WTC11 (cell line): Measurements from ENCODE around the gene UNC119B. TPM values are rescaled to one million over a fixed set of nuclear protein-coding genes. Genes with fewer than 3 reads are reported as not detected.
A peak's percentile ranks its signal among the peaks of the same experiment; 100 is the strongest.

ENCODE experiments used
- ATAC-seq: fragments of 200-7000 bp; cut with Tn5 transposase; 2 replicates; pipeline ENCODE4 v1.10.0; 2021; ENCODE audit warnings: mild to moderate bottlenecking, moderate library complexity
- CTCF ChIA-PET: fragments of 300-600 bp; sonication (Branson Sonifier 250); formaldehyde crosslinking; loops from one replicate; lab custom pipeline; 2021; ENCODE audit warnings: antibody characterized with exemption; lab: Charles Lee
- POLR2A ChIA-PET: fragments of 350-600 bp; sonication (Branson Sonifier 250); formaldehyde crosslinking; loops from one replicate; lab custom pipeline; 2021; ENCODE audit warnings: antibody characterized with exemption; lab: Charles Lee
- DNase-seq: peaks from one replicate; pipeline ENCODE4 v3.0.0; 2021; ENCODE audit warnings: low spot score
- H3K27ac Mint-ChIP-seq: 2 replicates; pipeline ENCODE4 v1.8.0; 2021; ENCODE audit warnings: mixed read lengths
- H3K27me3 Mint-ChIP-seq: 2 replicates; pipeline ENCODE4 v1.8.0; 2021; ENCODE audit warnings: low read depth, mild to moderate bottlenecking, moderate library complexity, mixed read lengths
- H3K36me3 Mint-ChIP-seq: 2 replicates; pipeline ENCODE4 v1.8.0; 2021; ENCODE audit warnings: mixed read lengths
- H3K4me1 Mint-ChIP-seq: 2 replicates; pipeline ENCODE4 v1.8.0; 2022; ENCODE audit warnings: mixed read lengths
- H3K4me3 Mint-ChIP-seq: 2 replicates; pipeline ENCODE4 v1.8.0; 2021; ENCODE audit warnings: mild to moderate bottlenecking, moderate library complexity, mixed read lengths
- H3K9me3 Mint-ChIP-seq: 2 replicates; pipeline ENCODE4 v1.8.0; 2021; ENCODE audit warnings: mixed read lengths
- AR ChIP-seq: fragments of 250-450 bp; sonication (Bioruptor Pico); IDR thresholded peaks from 2 replicates; pipeline ENCODE4 v1.9.0; 2021; ENCODE audit warnings: mild to moderate bottlenecking
- ATF1 ChIP-seq: sonication (generic); formaldehyde crosslinking; IDR thresholded peaks from 2 replicates; pipeline ENCODE4 v1.8.1; 2023; ENCODE audit warnings: mild to moderate bottlenecking, moderate library complexity, missing genetic modification reagents
- ATF2 ChIP-seq: sonication (generic); formaldehyde crosslinking; IDR thresholded peaks from 2 replicates; pipeline ENCODE4 v1.8.1; 2022; ENCODE audit warnings: low read depth, missing genetic modification reagents, borderline replicate concordance
- CTCF ChIP-seq: fragments of 200-600 bp; IDR thresholded peaks from 2 replicates; pipeline ENCODE4 v1.8.0; 2022; ENCODE audit warnings: antibody characterized with exemption
- E2F1 ChIP-seq: sonication (generic); formaldehyde crosslinking; IDR thresholded peaks from 2 replicates; pipeline ENCODE4 v1.8.0; 2022; ENCODE audit warnings: mild to moderate bottlenecking, missing genetic modification reagents
- ETV6 ChIP-seq: sonication (generic); formaldehyde crosslinking; IDR thresholded peaks from 2 replicates; pipeline ENCODE4 v1.8.1; 2022; ENCODE audit warnings: mild to moderate bottlenecking, missing genetic modification reagents
- FOXJ3 ChIP-seq: sonication (generic); formaldehyde crosslinking; IDR thresholded peaks from 2 replicates; pipeline ENCODE4 v1.9.0; 2021; ENCODE audit warnings: missing genetic modification reagents, mild to moderate bottlenecking, borderline replicate concordance
- GABPB1 ChIP-seq: sonication (generic); formaldehyde crosslinking; IDR thresholded peaks from 2 replicates; pipeline ENCODE4 v1.8.1; 2023; ENCODE audit warnings: mild to moderate bottlenecking, missing genetic modification reagents
- GTF2I ChIP-seq: fragments of 250-450 bp; sonication (Bioruptor Pico); conservative IDR thresholded peaks from 2 replicates; pipeline ENCODE4 v1.4.0; 2021; ENCODE audit warnings: mild to moderate bottlenecking
- HMGA2 ChIP-seq: fragments of 250-450 bp; sonication (Bioruptor Pico); IDR thresholded peaks from 2 replicates; pipeline ENCODE4 v1.4.0; 2021; ENCODE audit warnings: mild to moderate bottlenecking, moderate library complexity
- IRF1 ChIP-seq: sonication (generic); formaldehyde crosslinking; IDR thresholded peaks from 2 replicates; pipeline ENCODE4 v1.8.0; 2023; ENCODE audit warnings: missing genetic modification reagents
- MLX ChIP-seq: sonication (generic); formaldehyde crosslinking; IDR thresholded peaks from 2 replicates; pipeline ENCODE4 v1.8.1; 2023; ENCODE audit warnings: mild to moderate bottlenecking, missing genetic modification reagents, moderate library complexity
- MYBL2 ChIP-seq: sonication (generic); formaldehyde crosslinking; IDR thresholded peaks from 2 replicates; pipeline ENCODE4 v1.8.1; 2023; ENCODE audit warnings: mild to moderate bottlenecking, moderate library complexity, missing genetic modification reagents
- NFATC4 ChIP-seq: fragments of 250-450 bp; sonication (Bioruptor Pico); IDR thresholded peaks from 2 replicates; pipeline ENCODE4 v1.9.0; 2021; ENCODE audit warnings: mild to moderate bottlenecking
- NR3C1 ChIP-seq: sonication (generic); formaldehyde crosslinking; conservative IDR thresholded peaks from 2 replicates; pipeline ENCODE4 v1.8.1; 2023; ENCODE audit warnings: low read depth, mild to moderate bottlenecking, missing genetic modification reagents
- PRRX2 ChIP-seq: fragments of 250-450 bp; sonication (Bioruptor Pico); IDR thresholded peaks from 2 replicates; pipeline ENCODE4 v1.8.0; 2021; ENCODE audit warnings: mild to moderate bottlenecking
- RORB ChIP-seq: fragments of 250-450 bp; sonication (Bioruptor Pico); IDR thresholded peaks from 2 replicates; pipeline ENCODE4 v1.9.0; 2021; ENCODE audit warnings: mild to moderate bottlenecking
- TCF7 ChIP-seq: sonication (generic); formaldehyde crosslinking; IDR thresholded peaks from 2 replicates; pipeline ENCODE4 v1.8.0; 2022; ENCODE audit warnings: mild to moderate bottlenecking, low read depth, missing genetic modification reagents, moderate library complexity
- TP53 ChIP-seq: sonication (generic); formaldehyde crosslinking; IDR thresholded peaks from 2 replicates; pipeline ENCODE4 v1.8.1; 2023; ENCODE audit warnings: mild to moderate bottlenecking, missing genetic modification reagents
- ZNF317 ChIP-seq: sonication (generic); formaldehyde crosslinking; IDR thresholded peaks from 2 replicates; pipeline ENCODE4 v1.8.1; 2023; ENCODE audit warnings: low read depth, mild to moderate bottlenecking, moderate library complexity, missing genetic modification reagents, borderline replicate concordance
- ZNF416 ChIP-seq: fragments of 250-450 bp; sonication (Bioruptor Pico); IDR thresholded peaks from 2 replicates; pipeline ENCODE4 v1.9.0; 2021; ENCODE audit warnings: mild to moderate bottlenecking, inconsistent platforms
- ZNF512 ChIP-seq: sonication (generic); formaldehyde crosslinking; IDR thresholded peaks from 2 replicates; pipeline ENCODE4 v1.8.1; 2022; ENCODE audit warnings: missing genetic modification reagents, borderline replicate concordance
- total RNA-seq: library from RNA; stranded (reverse); gene quantifications from 3 replicates; pipeline ENCODE4 v1.2.3, GENCODE V29; 2021

UNC119B gene
- total RNA-seq, 1 experiment from 2014 or later, result 53.3 TPM

GRCh38 chr12:120706029-120706428, 4.2 kb upstream of the UNC119B start (continued):
- TF ChIP-seq TP53 (CRISPR knock-in tag) (no peak), GABPB1 (no peak), IRF1 (CRISPR knock-in tag) (no peak), HMGA2 (no peak)

GRCh38 chr12:120708651-120709050, 1.6 kb upstream of the UNC119B start:
- ChIA-PET CTCF (interaction anchor here (4.2 kb wide), 1 partner anchor 60 kb away, joined by 48 read pairs; no protein-coding TSS in a partner anchor), POLR2A (interaction anchor here (1.5 kb wide), 1 partner anchor 29 kb away, joined by 3 read pairs; no protein-coding TSS in a partner anchor)
- no peaks in the 10 kb centered on the region for H3K9me3 Mint-ChIP-seq
- no peak overlapping the region for H3K4me3 Mint-ChIP-seq
- H3K27me3 Mint-ChIP-seq, result no peaks in the 10 kb centered on the region
- H3K4me1 Mint-ChIP-seq, result peaks cover 26% of the 10 kb centered on the region
- ATAC-seq, result no peak
- no peak for DNase-seq
- peak overlapping the region; percentile 48 for H3K27ac Mint-ChIP-seq
- peaks cover 5% of the 10 kb centered on the region; the same call in 1 of the 2 replicates for H3K36me3 Mint-ChIP-seq
- TF ChIP-seq ZNF512 (no peak), E2F1 (no peak), ZNF317 (CRISPR knock-in tag) (no peak), RORB (CRISPR knock-in tag) (no peak), ATF1 (no peak), NFATC4 (CRISPR knock-in tag) (no peak), TCF7 (CRISPR knock-in tag) (no peak)

- Mint-ChIP-seq H3K36me3 (peaks cover 23% of the 10 kb centered on the region), H3K9me3 (no peaks in the 10 kb centered on the region), H3K4me1 (peaks cover 26% of the 10 kb centered on the region), H3K27me3 (no peaks in the 10 kb centered on the region), H3K27ac (peak overlapping the region; percentile 64; the same call in 1 of the 2 replicates), H3K4me3 (peak overlapping the region; percentile 79)
- ATAC-seq (peak; percentile 29), DNase-seq (peak; percentile 45)
- CTCF ChIA-PET, result interaction anchor here (1.3 to 4.2 kb wide), 4 partner anchors 14 to 82 kb away, joined by 3 to 48 read pairs (median 7); partner anchors contain the start of gene ACADS
- POLR2A ChIA-PET, result interaction anchor here (0.7 to 1.2 kb wide), 2 partner anchors 21 to 24 kb away, joined by 4 read pairs; no protein-coding TSS in a partner anchor
- no peak for TF ChIP-seq AR (CRISPR knock-in tag)
- TF ChIP-seq E2F1, result no peak
- TF ChIP-seq ATF2, result no peak
- TF ChIP-seq CTCF, result no peak
- TF ChIP-seq ZNF416, result no peak
- TF ChIP-seq GTF2I (CRISPR knock-in tag), result no peak
- no peak for TF ChIP-seq ETV6 (CRISPR knock-in tag)
- no peak for TF ChIP-seq NR3C1 (CRISPR knock-in tag)
- TF ChIP-seq MLX (CRISPR knock-in tag), result no peak
- no peak for TF ChIP-seq ATF1
- TF ChIP-seq MYBL2 (CRISPR knock-in tag), result no peak
- TF ChIP-seq FOXJ3 (CRISPR knock-in tag), result no peak
- TF ChIP-seq PRRX2, result no peak
- TF ChIP-seq RORB (CRISPR knock-in tag), result no peak
Observed at GRCh38 chr12:120710805-120711296, 593 bp downstream of the UNC119B start.
